ENCODE measurements around the gene OR2T10.
"Not testable (repeated sequence)": the region's sequence is repeated elsewhere in the genome, so short reads cannot be mapped to it uniquely, and the experiment has no call there.

Gene OR2T10

DNA sequence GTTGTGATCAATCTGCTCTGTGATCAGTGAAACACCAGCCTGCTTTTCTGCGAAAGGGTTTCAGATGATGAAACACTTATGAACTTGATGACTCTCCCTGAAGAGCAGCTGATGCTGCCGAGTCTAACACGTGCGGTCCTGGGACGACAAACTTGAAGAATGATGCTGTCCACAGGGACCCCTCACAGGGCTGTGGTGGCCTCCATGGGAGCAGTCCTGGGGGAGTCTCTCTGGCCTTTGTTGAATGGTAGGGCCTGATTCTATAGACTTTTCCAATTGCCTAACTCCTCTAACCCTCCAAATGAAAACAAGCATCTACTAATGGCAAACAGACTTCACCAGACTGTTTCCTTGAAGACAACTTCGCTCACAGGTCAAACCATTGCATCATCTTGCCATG is at the start of gene OR2T10:
Gene OR2T10, minus strand, starts transcription at position 112 of the 400 bp plus-strand sequence. CDS start 3,932 bp downstream, outside the sequence.
- no peaks in the 10 kb centered on the region for H3K4me1 ChIP-seq (ENCODE audit: control insufficient read depth, insufficient read depth, low read length)
- no peaks in the 10 kb centered on the region for H3K27me3 ChIP-seq (ENCODE audit: control insufficient read depth, insufficient read depth, low read length)
- peaks cover 6% of the 10 kb centered on the region for H3K9me3 ChIP-seq (ENCODE audit: control insufficient read depth, insufficient read depth, low read length)
- no peaks in the 10 kb centered on the region for H3K36me3 ChIP-seq (ENCODE audit: control insufficient read depth, insufficient read depth, low read length)
- no peak within 1 kb of the TSS for H3K4me3 ChIP-seq (ENCODE audit: low read depth, low read length)
- no peak within 1 kb of the TSS for H3K9ac ChIP-seq (ENCODE audit: low read depth, low read length)

DNA sequence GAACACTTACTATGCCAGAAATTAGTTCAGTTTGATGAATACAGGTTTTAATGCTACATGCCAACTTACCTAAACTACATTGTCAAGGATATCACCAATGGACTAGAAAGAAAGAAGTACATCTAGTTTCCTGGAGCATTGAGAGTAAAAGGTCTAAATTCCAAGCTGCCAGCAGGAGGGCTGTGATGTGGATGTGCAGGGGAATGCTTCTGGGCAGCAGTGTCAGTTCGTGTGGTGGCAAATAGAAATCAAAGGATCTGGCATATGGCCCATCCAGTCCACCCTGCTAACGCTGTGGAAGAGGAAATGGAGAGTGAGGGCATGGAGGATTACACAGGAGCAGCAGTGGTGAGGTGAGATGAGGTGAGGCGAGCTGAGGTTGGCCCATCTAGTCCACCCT is 47.7 kb upstream of the OR2T10 start, which contains the start of gene OR2T35:
Gene OR2T35, minus strand, starts transcription at position 101 of the 400 bp plus-strand sequence. CDS start 6,020 bp downstream, outside the sequence.
- H3K9me3 ChIP-seq (ENCODE audit: control insufficient read depth, insufficient read depth, low read length) = not testable (repeated sequence)

GRCh38 chr1:248642971-248643651 is 45.6 kb upstream of the OR2T10 start:
- H3K36me3 ChIP-seq (ENCODE audit: control insufficient read depth, insufficient read depth, low read length); H3K9me3 ChIP-seq (ENCODE audit: control insufficient read depth, insufficient read depth, low read length); H3K4me1 ChIP-seq (ENCODE audit: control insufficient read depth, insufficient read depth, low read length); H3K9ac ChIP-seq (ENCODE audit: low read depth, low read length); H3K27me3 ChIP-seq (ENCODE audit: control insufficient read depth, insufficient read depth, low read length); H3K4me3 ChIP-seq (ENCODE audit: low read depth, low read length): not testable (repeated sequence)

More for the DNA sequence above, 47.7 kb upstream of the OR2T10 start, which contains the start of gene OR2T35:
- not testable (repeated sequence) for H3K9ac ChIP-seq (ENCODE audit: low read depth, low read length); H3K4me1 ChIP-seq (ENCODE audit: control insufficient read depth, insufficient read depth, low read length); H3K27me3 ChIP-seq (ENCODE audit: control insufficient read depth, insufficient read depth, low read length); H3K4me3 ChIP-seq (ENCODE audit: low read depth, low read length); H3K36me3 ChIP-seq (ENCODE audit: control insufficient read depth, insufficient read depth, low read length)

DNA sequence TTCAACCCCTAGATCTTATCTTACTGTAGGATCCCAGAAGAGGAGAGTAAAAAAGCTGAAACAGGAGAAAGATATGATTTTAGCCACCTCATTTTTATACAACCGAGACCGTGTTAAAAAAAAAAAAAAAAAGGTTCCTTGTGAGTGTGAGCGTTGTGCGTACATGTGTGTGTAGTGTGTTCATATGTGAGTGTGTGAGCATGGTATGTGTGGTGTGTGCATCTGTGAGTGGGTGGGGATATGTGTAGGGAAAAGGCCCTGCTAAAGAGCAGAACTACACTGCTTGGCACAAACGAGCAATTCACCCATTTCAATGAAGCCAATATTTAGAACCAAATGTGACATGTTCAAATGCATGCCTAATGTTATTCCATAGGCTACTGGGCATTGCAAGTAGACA is 44.1 kb upstream of the OR2T10 start:
- not testable (repeated sequence) for H3K9me3 ChIP-seq (ENCODE audit: control insufficient read depth, insufficient read depth, low read length); H3K27me3 ChIP-seq (ENCODE audit: control insufficient read depth, insufficient read depth, low read length); H3K9ac ChIP-seq (ENCODE audit: low read depth, low read length); H3K36me3 ChIP-seq (ENCODE audit: control insufficient read depth, insufficient read depth, low read length); H3K4me3 ChIP-seq (ENCODE audit: low read depth, low read length); H3K4me1 ChIP-seq (ENCODE audit: control insufficient read depth, insufficient read depth, low read length)

- not testable (repeated sequence) for H3K27me3 ChIP-seq (ENCODE audit: control insufficient read depth, insufficient read depth, low read length); H3K9ac ChIP-seq (ENCODE audit: low read depth, low read length); H3K4me1 ChIP-seq (ENCODE audit: control insufficient read depth, insufficient read depth, low read length); H3K9me3 ChIP-seq (ENCODE audit: control insufficient read depth, insufficient read depth, low read length); H3K36me3 ChIP-seq (ENCODE audit: control insufficient read depth, insufficient read depth, low read length); H3K4me3 ChIP-seq (ENCODE audit: low read depth, low read length)
These were observed 43.4 kb upstream of the OR2T10 start for GRCh38 chr1:248640906-248641305.

DNA sequence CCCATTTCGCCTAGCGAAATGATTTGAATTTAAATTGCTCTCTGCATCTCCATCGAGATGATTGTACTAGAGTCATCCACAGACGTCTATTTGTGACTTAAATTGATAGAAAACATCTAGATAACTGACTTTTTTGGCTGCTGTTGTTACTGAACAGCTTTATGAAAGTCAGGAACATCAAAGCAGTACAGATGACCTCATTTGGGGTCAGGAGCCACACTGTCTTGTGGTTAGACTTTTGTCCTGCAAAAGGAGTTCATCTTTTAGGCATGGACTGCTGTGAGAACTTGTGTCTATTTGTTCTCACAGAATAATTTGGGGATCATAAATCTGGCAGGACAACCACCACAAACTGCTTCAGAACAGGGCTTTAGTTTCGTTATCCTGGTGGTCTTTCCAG is 42.2 kb upstream of the OR2T10 start:
- not testable (repeated sequence) for H3K4me1 ChIP-seq (ENCODE audit: control insufficient read depth, insufficient read depth, low read length); H3K36me3 ChIP-seq (ENCODE audit: control insufficient read depth, insufficient read depth, low read length); H3K9ac ChIP-seq (ENCODE audit: low read depth, low read length); H3K27me3 ChIP-seq (ENCODE audit: control insufficient read depth, insufficient read depth, low read length); H3K4me3 ChIP-seq (ENCODE audit: low read depth, low read length); H3K9me3 ChIP-seq (ENCODE audit: control insufficient read depth, insufficient read depth, low read length)

GRCh38 chr1:248636612-248637011 is 39.1 kb upstream of the OR2T10 start:
- H3K4me1 ChIP-seq (ENCODE audit: control insufficient read depth, insufficient read depth, low read length); H3K9me3 ChIP-seq (ENCODE audit: control insufficient read depth, insufficient read depth, low read length); H3K27me3 ChIP-seq (ENCODE audit: control insufficient read depth, insufficient read depth, low read length); H3K9ac ChIP-seq (ENCODE audit: low read depth, low read length); H3K36me3 ChIP-seq (ENCODE audit: control insufficient read depth, insufficient read depth, low read length); H3K4me3 ChIP-seq (ENCODE audit: low read depth, low read length): not testable (repeated sequence)

- H3K9me3 ChIP-seq (ENCODE audit: control insufficient read depth, insufficient read depth, low read length); H3K27me3 ChIP-seq (ENCODE audit: control insufficient read depth, insufficient read depth, low read length); H3K4me3 ChIP-seq (ENCODE audit: low read depth, low read length); H3K4me1 ChIP-seq (ENCODE audit: control insufficient read depth, insufficient read depth, low read length); H3K9ac ChIP-seq (ENCODE audit: low read depth, low read length); H3K36me3 ChIP-seq (ENCODE audit: control insufficient read depth, insufficient read depth, low read length): not testable (repeated sequence)
These were observed 37.5 kb upstream of the OR2T10 start, which contains the start of gene OR2T11 for GRCh38 chr1:248634991-248635390. Gene OR2T11, minus strand, starts transcription at chr1:248635091. Its CDS starts 7,963 bp downstream, at chr1:248627128.

GRCh38 chr1:248631354-248632008 is 34.0 kb upstream of the OR2T10 start:
- H3K4me1 ChIP-seq (ENCODE audit: control insufficient read depth, insufficient read depth, low read length) = no peaks in the 10 kb centered on the region
- no peak overlapping the region for H3K9ac ChIP-seq (ENCODE audit: low read depth, low read length)
- H3K27me3 ChIP-seq (ENCODE audit: control insufficient read depth, insufficient read depth, low read length) = no peaks in the 10 kb centered on the region
- H3K9me3 ChIP-seq (ENCODE audit: control insufficient read depth, insufficient read depth, low read length) = no peaks in the 10 kb centered on the region
- no peak overlapping the region for H3K4me3 ChIP-seq (ENCODE audit: low read depth, low read length)
- H3K36me3 ChIP-seq (ENCODE audit: control insufficient read depth, insufficient read depth, low read length) = no peaks in the 10 kb centered on the region

- no peaks in the 10 kb centered on the region for H3K36me3 ChIP-seq (ENCODE audit: control insufficient read depth, insufficient read depth, low read length)
- H3K27me3 ChIP-seq (ENCODE audit: control insufficient read depth, insufficient read depth, low read length) = no peaks in the 10 kb centered on the region
- no peaks in the 10 kb centered on the region for H3K4me1 ChIP-seq (ENCODE audit: control insufficient read depth, insufficient read depth, low read length)
- H3K9me3 ChIP-seq (ENCODE audit: control insufficient read depth, insufficient read depth, low read length) = no peaks in the 10 kb centered on the region
- H3K9ac ChIP-seq (ENCODE audit: low read depth, low read length) = no peak overlapping the region
- H3K4me3 ChIP-seq (ENCODE audit: low read depth, low read length) = no peak overlapping the region
These were observed 33.1 kb upstream of the OR2T10 start for GRCh38 chr1:248630551-248630950.

GRCh38 chr1:248627971-248628844 is 30.7 kb upstream of the OR2T10 start:
- Histone ChIP-seq H3K27me3 (ENCODE audit: control insufficient read depth, insufficient read depth, low read length) (no peaks in the 10 kb centered on the region), H3K36me3 (ENCODE audit: control insufficient read depth, insufficient read depth, low read length) (no peaks in the 10 kb centered on the region), H3K9me3 (ENCODE audit: control insufficient read depth, insufficient read depth, low read length) (no peaks in the 10 kb centered on the region), H3K9ac (ENCODE audit: low read depth, low read length) (no peak overlapping the region), H3K4me1 (ENCODE audit: control insufficient read depth, insufficient read depth, low read length) (no peaks in the 10 kb centered on the region), H3K4me3 (ENCODE audit: low read depth, low read length) (no peak overlapping the region)
